SK-N-SH (cell line): ENCODE data around the gene DCAF5.

Experiments used
- EP300 ChIP-seq, 2 experiments: IDR thresholded peaks; 2 replicates each; pipeline versions ENCODE4 v1.4.0 to v1.6.1; 2012; ENCODE audit warnings: borderline replicate concordance in 1 of 2, low read depth in 1 of 2, low read length in 1 of 2
- EZH2phosphoT487 ChIP-seq: fragments of 200-600 bp; sonication (generic); IDR thresholded peaks from 2 replicates; pipeline ENCODE4 v1.6.1; 2017; ENCODE audit warnings: low read depth, mixed run types, mild to moderate bottlenecking, antibody characterized with exemption, moderate library complexity, borderline replicate concordance
- FOXJ3 ChIP-seq: sonication (generic); formaldehyde crosslinking; IDR thresholded peaks from 2 replicates; pipeline ENCODE4 v1.5.1; 2020; ENCODE audit warnings: mild to moderate bottlenecking, missing genetic modification reagents
- JUND ChIP-seq: IDR thresholded peaks from 2 replicates; pipeline ENCODE4 v1.4.0; 2012
- MEF2A ChIP-seq: IDR thresholded peaks from 2 replicates; pipeline ENCODE4 v1.4.0; 2012; ENCODE audit warnings: low read depth, borderline replicate concordance
- RAD21 ChIP-seq: IDR thresholded peaks from 2 replicates; pipeline ENCODE4 v1.6.1; 2012; ENCODE audit warnings: mild to moderate bottlenecking, low read length
- RXRA ChIP-seq: IDR thresholded peaks from 2 replicates; pipeline ENCODE4 v1.4.0; 2012; ENCODE audit warnings: low read depth, mild to moderate bottlenecking, borderline replicate concordance
- SIN3A ChIP-seq: IDR thresholded peaks from 2 replicates; pipeline ENCODE4 v1.6.1; 2012; ENCODE audit warnings: low read depth, mild to moderate bottlenecking, low read length, moderate library complexity, borderline replicate concordance
- SMC3 ChIP-seq: IDR thresholded peaks from 2 replicates; pipeline ENCODE4 v1.6.1; 2012; ENCODE audit warnings: low read depth, low read length, improper control_type of control experiment
- YY1 ChIP-seq: IDR thresholded peaks from 2 replicates; pipeline ENCODE4 v1.4.0; 2012; ENCODE audit warnings: low read depth, mild to moderate bottlenecking
- TF ChIP-seq, protein P1 (sequence below): fragments of 200-600 bp; sonication (generic); IDR thresholded peaks from 2 replicates; pipeline ENCODE4 v1.6.1; 2017; ENCODE audit warnings: antibody characterized with exemption, mild to moderate bottlenecking, moderate library complexity
- TF ChIP-seq, protein P2 (sequence below): IDR thresholded peaks from 2 replicates; pipeline ENCODE4 v1.6.1; 2012; ENCODE audit warnings: mild to moderate bottlenecking, low read depth, low read length, moderate library complexity
- TF ChIP-seq, protein P3 (sequence below): IDR thresholded peaks from 2 replicates; pipeline ENCODE4 v1.4.0; 2012; ENCODE audit warnings: low read depth

DNA sequence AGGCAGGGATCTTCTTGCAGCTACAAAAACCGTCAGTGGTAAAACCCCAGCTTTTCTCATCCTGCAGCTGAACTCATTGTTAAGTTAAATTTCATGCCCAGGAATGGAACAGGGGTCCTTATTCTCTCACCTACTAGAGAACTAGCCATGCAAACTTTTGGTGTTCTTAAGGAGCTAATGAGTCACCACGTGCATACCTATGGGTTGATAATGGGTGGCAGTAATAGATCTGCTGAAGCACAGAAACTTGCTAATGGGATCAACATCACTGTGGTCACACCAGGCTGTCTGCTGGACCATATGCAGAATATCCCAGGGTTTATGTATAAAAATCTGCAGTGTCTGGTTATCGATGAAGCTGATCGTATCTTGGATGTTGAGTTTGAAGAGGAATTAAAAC lies 68.9 kb downstream of the DCAF5 start:
- TF ChIP-seq RXRA (no peak), JUND (no peak), SIN3A (no peak), MEF2A (no peak), EZH2phosphoT487 (no peak), RAD21 (no peak), EP300 (IDR thresholded peaks at IDR 0.05; ENCODE audit: borderline replicate concordance in 1 of 2, low read depth in 1 of 2, low read length in 1 of 2) (no peak), FOXJ3 (CRISPR knock-in tag) (no peak), YY1 (no peak), SMC3 (no peak)
- TF ChIP-seq, protein P1, sequence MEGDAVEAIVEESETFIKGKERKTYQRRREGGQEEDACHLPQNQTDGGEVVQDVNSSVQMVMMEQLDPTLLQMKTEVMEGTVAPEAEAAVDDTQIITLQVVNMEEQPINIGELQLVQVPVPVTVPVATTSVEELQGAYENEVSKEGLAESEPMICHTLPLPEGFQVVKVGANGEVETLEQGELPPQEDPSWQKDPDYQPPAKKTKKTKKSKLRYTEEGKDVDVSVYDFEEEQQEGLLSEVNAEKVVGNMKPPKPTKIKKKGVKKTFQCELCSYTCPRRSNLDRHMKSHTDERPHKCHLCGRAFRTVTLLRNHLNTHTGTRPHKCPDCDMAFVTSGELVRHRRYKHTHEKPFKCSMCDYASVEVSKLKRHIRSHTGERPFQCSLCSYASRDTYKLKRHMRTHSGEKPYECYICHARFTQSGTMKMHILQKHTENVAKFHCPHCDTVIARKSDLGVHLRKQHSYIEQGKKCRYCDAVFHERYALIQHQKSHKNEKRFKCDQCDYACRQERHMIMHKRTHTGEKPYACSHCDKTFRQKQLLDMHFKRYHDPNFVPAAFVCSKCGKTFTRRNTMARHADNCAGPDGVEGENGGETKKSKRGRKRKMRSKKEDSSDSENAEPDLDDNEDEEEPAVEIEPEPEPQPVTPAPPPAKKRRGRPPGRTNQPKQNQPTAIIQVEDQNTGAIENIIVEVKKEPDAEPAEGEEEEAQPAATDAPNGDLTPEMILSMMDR, result no peak
- TF ChIP-seq, protein P2, sequence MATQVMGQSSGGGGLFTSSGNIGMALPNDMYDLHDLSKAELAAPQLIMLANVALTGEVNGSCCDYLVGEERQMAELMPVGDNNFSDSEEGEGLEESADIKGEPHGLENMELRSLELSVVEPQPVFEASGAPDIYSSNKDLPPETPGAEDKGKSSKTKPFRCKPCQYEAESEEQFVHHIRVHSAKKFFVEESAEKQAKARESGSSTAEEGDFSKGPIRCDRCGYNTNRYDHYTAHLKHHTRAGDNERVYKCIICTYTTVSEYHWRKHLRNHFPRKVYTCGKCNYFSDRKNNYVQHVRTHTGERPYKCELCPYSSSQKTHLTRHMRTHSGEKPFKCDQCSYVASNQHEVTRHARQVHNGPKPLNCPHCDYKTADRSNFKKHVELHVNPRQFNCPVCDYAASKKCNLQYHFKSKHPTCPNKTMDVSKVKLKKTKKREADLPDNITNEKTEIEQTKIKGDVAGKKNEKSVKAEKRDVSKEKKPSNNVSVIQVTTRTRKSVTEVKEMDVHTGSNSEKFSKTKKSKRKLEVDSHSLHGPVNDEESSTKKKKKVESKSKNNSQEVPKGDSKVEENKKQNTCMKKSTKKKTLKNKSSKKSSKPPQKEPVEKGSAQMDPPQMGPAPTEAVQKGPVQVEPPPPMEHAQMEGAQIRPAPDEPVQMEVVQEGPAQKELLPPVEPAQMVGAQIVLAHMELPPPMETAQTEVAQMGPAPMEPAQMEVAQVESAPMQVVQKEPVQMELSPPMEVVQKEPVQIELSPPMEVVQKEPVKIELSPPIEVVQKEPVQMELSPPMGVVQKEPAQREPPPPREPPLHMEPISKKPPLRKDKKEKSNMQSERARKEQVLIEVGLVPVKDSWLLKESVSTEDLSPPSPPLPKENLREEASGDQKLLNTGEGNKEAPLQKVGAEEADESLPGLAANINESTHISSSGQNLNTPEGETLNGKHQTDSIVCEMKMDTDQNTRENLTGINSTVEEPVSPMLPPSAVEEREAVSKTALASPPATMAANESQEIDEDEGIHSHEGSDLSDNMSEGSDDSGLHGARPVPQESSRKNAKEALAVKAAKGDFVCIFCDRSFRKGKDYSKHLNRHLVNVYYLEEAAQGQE, result no peak
- TF ChIP-seq, protein P3, sequence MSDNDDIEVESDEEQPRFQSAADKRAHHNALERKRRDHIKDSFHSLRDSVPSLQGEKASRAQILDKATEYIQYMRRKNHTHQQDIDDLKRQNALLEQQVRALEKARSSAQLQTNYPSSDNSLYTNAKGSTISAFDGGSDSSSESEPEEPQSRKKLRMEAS, result no peak
